ENCODE results near the gene CUL4A. TPM values are rescaled to one million over a fixed set of nuclear protein-coding genes. Genes with fewer than 3 reads are reported as not detected.

CUL4A gene
- total and polyA plus RNA-seq, 7 donors, result 75.4 to 180 (median 135) TPM

DNA sequence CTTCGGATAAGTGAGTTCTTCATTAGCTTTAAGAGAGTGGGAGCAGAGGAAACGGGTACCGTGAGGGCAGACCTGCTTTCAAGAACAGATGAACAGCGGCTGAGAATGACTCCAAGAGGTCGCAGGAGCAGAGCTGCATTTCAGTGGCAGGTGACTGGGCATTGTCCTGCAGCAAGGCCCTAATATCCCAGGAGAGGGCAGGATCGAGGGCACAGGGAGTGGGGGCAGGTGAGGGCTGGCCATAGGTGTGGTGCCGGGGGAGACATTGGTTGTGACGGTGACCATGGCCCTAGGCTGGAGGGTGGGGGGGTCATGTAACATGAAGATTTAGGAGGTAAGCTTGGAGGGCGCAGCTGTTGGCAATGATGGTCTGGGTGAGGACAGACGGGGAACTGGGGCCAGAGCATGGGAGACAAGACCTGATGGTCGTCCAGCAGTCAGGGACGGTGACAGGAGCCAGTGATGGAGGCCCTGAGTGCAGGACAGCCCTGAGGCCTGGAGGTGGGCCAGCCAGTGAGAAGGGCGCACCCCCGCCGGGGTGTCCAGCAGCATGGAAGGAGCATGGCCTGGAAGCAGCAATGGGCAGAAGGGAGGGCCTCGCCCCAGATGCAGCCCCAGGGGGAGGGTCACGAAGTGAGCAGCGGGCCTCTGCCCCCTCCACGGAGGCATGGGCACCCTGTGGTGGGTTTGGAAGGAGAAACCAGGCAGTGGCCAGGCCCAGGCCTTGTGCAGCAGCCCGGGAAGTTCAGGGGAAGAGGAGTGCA lies 58.4 kb downstream of the CUL4A start:
- no peaks in the 10 kb centered on the region for H3K4me1 ChIP-seq
- intact Hi-C loops (cut with DNase I), result no loop called here
- ATAC-seq (peak in 3 of 4 donors; percentile 35 to 49 (median 41)), DNase-seq (no peak)
- no peak for TF ChIP-seq CTCF (IDR thresholded peaks at IDR 0.05)
- H3K27ac ChIP-seq, result no peak overlapping the region
- H3K27me3 ChIP-seq (ENCODE audit: insufficient read depth in 3 of 3, low read length in 2 of 3), result no peaks in the 10 kb centered on the region
- no peak overlapping the region for H3K4me3 ChIP-seq
- no peaks in the 10 kb centered on the region for H3K9me3 ChIP-seq
- 84 to 92% (median 85%) methylated on average over 20 of the region's 20 CpGs for WGBS, 3 donors
- H3K36me3 ChIP-seq (ENCODE audit: insufficient read depth in 1 of 2, low read depth in 1 of 2), result peaks cover 2 to 56% of the 10 kb centered on the region in 2 donors

DNA sequence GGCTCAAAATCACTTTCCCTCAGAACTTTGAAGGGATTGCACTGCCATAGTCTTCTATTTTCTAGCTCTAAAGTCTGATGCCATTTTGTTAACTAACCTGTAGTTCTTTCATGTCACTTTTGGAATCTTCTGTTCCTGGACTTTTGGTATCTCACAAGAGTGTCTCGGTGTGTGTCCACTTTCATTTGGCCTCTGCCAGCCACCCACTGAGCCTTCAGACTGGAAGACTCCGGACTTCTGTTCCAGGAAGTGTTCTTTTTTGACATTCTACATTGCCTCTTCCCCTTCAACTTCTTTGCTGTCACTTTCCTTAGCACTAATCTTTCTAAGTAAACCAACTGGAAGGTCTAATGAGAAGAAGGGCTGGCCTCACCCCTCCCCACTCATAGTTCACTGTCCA lies 62.6 kb downstream of the CUL4A start:
- intact Hi-C loops (cut with DNase I), result loop anchor here in 1 of 2 donors (10.0 kb wide), 1 partner anchor 183 kb away; the partner anchor contains the start of gene ADPRHL1
- DNase-seq, result no peak
- Histone ChIP-seq H3K27ac (no peak overlapping the region), H3K4me1 (no peaks in the 10 kb centered on the region), H3K27me3 (ENCODE audit: insufficient read depth in 3 of 3, low read length in 2 of 3) (no peaks in the 10 kb centered on the region), H3K36me3 (ENCODE audit: insufficient read depth in 1 of 2, low read depth in 1 of 2) (peaks cover 0 to 29% of the 10 kb centered on the region in 2 donors), H3K9me3 (no peaks in the 10 kb centered on the region), H3K4me3 (no peak overlapping the region)
- TF ChIP-seq CTCF (IDR thresholded peaks at IDR 0.05), result no peak
- 90 to 100% (median 96%) methylated on average over 2 of the region's 2 CpGs for WGBS, 3 donors
- no peak for ATAC-seq

GRCh38 chr13:113272701-113273181 lies 63.3 kb downstream of the CUL4A start:
- Histone ChIP-seq H3K4me3 (no peak overlapping the region), H3K36me3 (ENCODE audit: insufficient read depth in 1 of 2, low read depth in 1 of 2) (peaks cover 0 to 29% of the 10 kb centered on the region in 2 donors), H3K4me1 (no peaks in the 10 kb centered on the region), H3K27me3 (ENCODE audit: insufficient read depth in 3 of 3, low read length in 2 of 3) (no peaks in the 10 kb centered on the region), H3K9me3 (no peaks in the 10 kb centered on the region), H3K27ac (no peak overlapping the region)
- WGBS, 3 donors, result 86 to 90% (median 89%) methylated on average over 10 of the region's 10 CpGs
- intact Hi-C loops (cut with DNase I), result loop anchor here in 1 of 2 donors (10.0 kb wide), 1 partner anchor 182 kb away; the partner anchor contains the start of gene ADPRHL1
- no peak for TF ChIP-seq CTCF (IDR thresholded peaks at IDR 0.05)
- ATAC-seq (no peak), DNase-seq (no peak)

GRCh38 chr13:113273321-113273720 lies 63.9 kb downstream of the CUL4A start:
- no peak overlapping the region for H3K27ac ChIP-seq
- H3K4me1 ChIP-seq, result no peaks in the 10 kb centered on the region
- TF ChIP-seq CTCF (IDR thresholded peaks at IDR 0.05), result no peak
- DNase-seq, result no peak
- intact Hi-C loops (cut with DNase I), result loop anchor here in 1 of 2 donors (10.0 kb wide), 1 partner anchor 181 kb away; the partner anchor contains the start of gene ADPRHL1
- WGBS, 3 donors, result 87 to 91% (median 90%) methylated on average over 6 of the region's 6 CpGs
- H3K27me3 ChIP-seq (ENCODE audit: insufficient read depth in 3 of 3, low read length in 2 of 3), result no peaks in the 10 kb centered on the region
- no peak for ATAC-seq
- no peak overlapping the region for H3K4me3 ChIP-seq
- H3K36me3 ChIP-seq (ENCODE audit: insufficient read depth in 1 of 2, low read depth in 1 of 2), result peaks cover 0 to 29% of the 10 kb centered on the region in 2 donors
- H3K9me3 ChIP-seq, result no peaks in the 10 kb centered on the region
